Loucy (cell line): Measurements from ENCODE around the gene CNRIP1.

ENCODE experiments used
- H2AFZ ChIP-seq: fragments of 200-600 bp; sonication (generic); 2 replicates; pipeline ENCODE4 v1.6.0; 2016; ENCODE audit warnings: antibody characterized with exemption, mild to moderate bottlenecking, low read length, moderate library complexity
- H3F3A ChIP-seq: fragments of 200-600 bp; 2 replicates; pipeline ENCODE4 v1.6.0; 2016; ENCODE audit warnings: antibody characterized with exemption, low read depth, mild to moderate bottlenecking
- H3K27me3 ChIP-seq: fragments of 200-600 bp; sonication (generic); 2 replicates; pipeline ENCODE4 v1.6.1; 2014; ENCODE audit warnings: low read length, mild to moderate bottlenecking; ENCODE audit not compliant: insufficient read depth, poor library complexity, severe bottlenecking
- H3K36me3 ChIP-seq: fragments of 200-600 bp; sonication (generic); 2 replicates; pipeline ENCODE4 v1.6.1; 2016; ENCODE audit warnings: low read length; ENCODE audit not compliant: insufficient read depth
- H3K4me1 ChIP-seq: fragments of 200-600 bp; sonication (generic); 2 replicates; pipeline ENCODE4 v1.5.1; 2014; ENCODE audit warnings: low read length, mild to moderate bottlenecking; ENCODE audit not compliant: insufficient read depth, poor library complexity, severe bottlenecking
- H3K4me2 ChIP-seq: fragments of 200-600 bp; sonication (generic); 2 replicates; pipeline ENCODE4 v1.6.0; 2014; ENCODE audit warnings: antibody characterized with exemption, low read length, low read depth, mild to moderate bottlenecking; ENCODE audit not compliant: poor library complexity, severe bottlenecking
- H3K4me3 ChIP-seq: fragments of 200-600 bp; sonication (generic); 2 replicates; pipeline ENCODE4 v1.5.1; 2014; ENCODE audit warnings: low read length, mild to moderate bottlenecking, mixed read lengths; ENCODE audit not compliant: poor library complexity, severe bottlenecking
- H3K79me2 ChIP-seq: fragments of 200-600 bp; sonication (generic); 2 replicates; pipeline ENCODE4 v1.6.1; 2014; ENCODE audit warnings: low read length; ENCODE audit not compliant: insufficient read depth
- H3K9ac ChIP-seq: fragments of 200-600 bp; sonication (generic); 2 replicates; pipeline ENCODE4 v1.6.0; 2014; ENCODE audit warnings: mild to moderate bottlenecking, low read depth, low read length, moderate library complexity; ENCODE audit not compliant: poor library complexity, severe bottlenecking
- H3K9me2 ChIP-seq: fragments of 200-600 bp; sonication (generic); replicated peaks from 2 replicates; pipeline ENCODE4 v1.6.1; 2016; ENCODE audit warnings: low read depth, low read length, mixed read lengths
- H3K9me3 ChIP-seq: fragments of 200-600 bp; sonication (generic); 2 replicates; pipeline ENCODE4 v1.6.1; 2014; ENCODE audit warnings: mild to moderate bottlenecking, antibody characterized with exemption, low read length, low read depth; ENCODE audit not compliant: insufficient read depth
- H4K20me1 ChIP-seq: fragments of 200-600 bp; sonication (generic); 2 replicates; pipeline ENCODE4 v1.6.0; 2014; ENCODE audit warnings: antibody characterized with exemption, low read length, mild to moderate bottlenecking; ENCODE audit not compliant: insufficient read depth, poor library complexity, severe bottlenecking
- CTCF ChIP-seq: fragments of 200-600 bp; sonication (generic); conservative IDR thresholded peaks from 2 replicates; pipeline ENCODE4 v1.5.1; 2014; ENCODE audit warnings: mild to moderate bottlenecking, antibody characterized with exemption, low read length
- EZH2phosphoT487 ChIP-seq: fragments of 200-600 bp; IDR thresholded peaks from 2 replicates; pipeline ENCODE4 v1.6.1; 2018; ENCODE audit warnings: antibody characterized with exemption, mild to moderate bottlenecking, moderate library complexity, borderline replicate concordance

Gene CNRIP1

GRCh38 chr2:68330691-68331090, 10.9 kb upstream of the CNRIP1 start:
- no peaks in the 10 kb centered on the region for H4K20me1 ChIP-seq
- no peaks in the 10 kb centered on the region for H3K36me3 ChIP-seq
- no peak overlapping the region for H3K4me2 ChIP-seq
- H3K4me1 ChIP-seq = no peaks in the 10 kb centered on the region
- no peaks in the 10 kb centered on the region for H3K27me3 ChIP-seq
- no peak overlapping the region for H3K9ac ChIP-seq
- no peak overlapping the region for H2AFZ ChIP-seq
- TF ChIP-seq CTCF = no peak
- no peak for TF ChIP-seq EZH2phosphoT487
- H3K4me3 ChIP-seq = no peak overlapping the region
- no peaks in the 10 kb centered on the region for H3K9me2 ChIP-seq
- no peaks in the 10 kb centered on the region for H3K79me2 ChIP-seq
- H3F3A ChIP-seq = no peaks in the 10 kb centered on the region
- no peaks in the 10 kb centered on the region for H3K9me3 ChIP-seq

- Histone ChIP-seq H3K4me2 (no peak overlapping the region), H3F3A (no peaks in the 10 kb centered on the region), H4K20me1 (no peaks in the 10 kb centered on the region), H3K9ac (no peak overlapping the region), H3K36me3 (no peaks in the 10 kb centered on the region), H3K27me3 (no peaks in the 10 kb centered on the region), H3K9me3 (no peaks in the 10 kb centered on the region), H3K4me3 (no peak overlapping the region), H3K9me2 (no peaks in the 10 kb centered on the region), H3K79me2 (no peaks in the 10 kb centered on the region), H2AFZ (no peak overlapping the region), H3K4me1 (no peaks in the 10 kb centered on the region)
- TF ChIP-seq CTCF = no peak
- no peak for TF ChIP-seq EZH2phosphoT487
Measured at GRCh38 chr2:68328901-68329300, 9.2 kb upstream of the CNRIP1 start.

- no peaks in the 10 kb centered on the region for H3K9me3 ChIP-seq
- H3K27me3 ChIP-seq = no peaks in the 10 kb centered on the region
- H3K4me1 ChIP-seq = no peaks in the 10 kb centered on the region
- no peaks in the 10 kb centered on the region for H3K36me3 ChIP-seq
- H3K4me3 ChIP-seq = no peak overlapping the region
- no peaks in the 10 kb centered on the region for H3K79me2 ChIP-seq
- no peaks in the 10 kb centered on the region for H3K9me2 ChIP-seq
- H4K20me1 ChIP-seq = no peaks in the 10 kb centered on the region
- H3K9ac ChIP-seq = no peak overlapping the region
- TF ChIP-seq CTCF (no peak), EZH2phosphoT487 (no peak)
- H3K4me2 ChIP-seq = no peak overlapping the region
- no peaks in the 10 kb centered on the region for H3F3A ChIP-seq
- H2AFZ ChIP-seq = no peak overlapping the region
Measured at GRCh38 chr2:68325056-68325455, 5.3 kb upstream of the CNRIP1 start.
